ENCODE results near the gene LRBA.
"Not testable (repeated sequence)": the region's sequence is repeated elsewhere in the genome, so short reads cannot be mapped to it uniquely, and the experiment has no call there.

LRBA gene

GRCh38 chr4:150942539-150942938, 72.5 kb downstream of the LRBA start:
- no peak for DNase-seq (ENCODE audit: low read depth in 2 of 2)

- DNase-seq (ENCODE audit: low read depth in 2 of 2), result no peak
Measured at GRCh38 chr4:150940123-150940522, 75.0 kb downstream of the LRBA start.

- no peak for DNase-seq (ENCODE audit: low read depth in 2 of 2)
Measured at GRCh38 chr4:150939530-150939929, 75.6 kb downstream of the LRBA start.

- DNase-seq (ENCODE audit: low read depth in 2 of 2), result no peak
Measured at GRCh38 chr4:150938873-150939499, 76.1 kb downstream of the LRBA start.

GRCh38 chr4:150938417-150938816, 76.7 kb downstream of the LRBA start:
- DNase-seq (ENCODE audit: low read depth in 2 of 2), result no peak

- DNase-seq (ENCODE audit: low read depth in 2 of 2), result no peak
Measured at GRCh38 chr4:150934022-150934421, 81.1 kb downstream of the LRBA start.

GRCh38 chr4:150931796-150932195, 83.3 kb downstream of the LRBA start:
- no peak for DNase-seq (ENCODE audit: low read depth in 2 of 2)

- no peak for DNase-seq (ENCODE audit: low read depth in 2 of 2)
Measured at GRCh38 chr4:150931005-150931404, 84.1 kb downstream of the LRBA start.

GRCh38 chr4:150923945-150924344, 91.1 kb downstream of the LRBA start:
- no peak for DNase-seq (ENCODE audit: low read depth in 2 of 2)

GRCh38 chr4:150921486-150921885, 93.6 kb downstream of the LRBA start:
- not testable (repeated sequence) for DNase-seq (ENCODE audit: low read depth in 2 of 2)

- not testable (repeated sequence) for DNase-seq (ENCODE audit: low read depth in 2 of 2)
Measured at GRCh38 chr4:150918562-150918961, 96.5 kb downstream of the LRBA start.

GRCh38 chr4:150911326-150911725, 103.8 kb downstream of the LRBA start:
- DNase-seq (ENCODE audit: low read depth in 2 of 2), result no peak

- DNase-seq (ENCODE audit: low read depth in 2 of 2), result no peak
Measured at GRCh38 chr4:150909116-150909515, 106.0 kb downstream of the LRBA start.

- no peak for DNase-seq (ENCODE audit: low read depth in 2 of 2)
Measured at GRCh38 chr4:150906987-150907633, 108.0 kb downstream of the LRBA start.

GRCh38 chr4:150904671-150905070, 110.4 kb downstream of the LRBA start:
- no peak for DNase-seq (ENCODE audit: low read depth in 2 of 2)

GRCh38 chr4:150903603-150904002, 111.5 kb downstream of the LRBA start:
- no peak for DNase-seq (ENCODE audit: low read depth in 2 of 2)

GRCh38 chr4:150896497-150896896, 118.6 kb downstream of the LRBA start:
- DNase-seq (ENCODE audit: low read depth in 2 of 2), result no peak

- no peak for DNase-seq (ENCODE audit: low read depth in 2 of 2)
Measured at GRCh38 chr4:150890246-150890645, 124.8 kb downstream of the LRBA start.

GRCh38 chr4:150889306-150889705, 125.8 kb downstream of the LRBA start:
- DNase-seq (ENCODE audit: low read depth in 2 of 2), result no peak

- no peak for DNase-seq (ENCODE audit: low read depth in 2 of 2)
Measured at GRCh38 chr4:150888625-150889024, 126.5 kb downstream of the LRBA start.

- DNase-seq (ENCODE audit: low read depth in 2 of 2), result no peak
Measured at GRCh38 chr4:150888217-150888616, 126.9 kb downstream of the LRBA start.

GRCh38 chr4:150886597-150886996, 128.5 kb downstream of the LRBA start:
- no peak for DNase-seq (ENCODE audit: low read depth in 2 of 2)

GRCh38 chr4:150884625-150885024, 130.5 kb downstream of the LRBA start:
- no peak for DNase-seq (ENCODE audit: low read depth in 2 of 2)

- no peak for DNase-seq (ENCODE audit: low read depth in 2 of 2)
Measured at GRCh38 chr4:150875367-150875766, 139.7 kb downstream of the LRBA start.
